Measurements from ENCODE around the gene HS3ST4.
"Not testable (repeated sequence)": the region's sequence is repeated elsewhere in the genome, so short reads cannot be mapped to it uniquely, and the experiment has no call there.

The HS3ST4 gene

DNA sequence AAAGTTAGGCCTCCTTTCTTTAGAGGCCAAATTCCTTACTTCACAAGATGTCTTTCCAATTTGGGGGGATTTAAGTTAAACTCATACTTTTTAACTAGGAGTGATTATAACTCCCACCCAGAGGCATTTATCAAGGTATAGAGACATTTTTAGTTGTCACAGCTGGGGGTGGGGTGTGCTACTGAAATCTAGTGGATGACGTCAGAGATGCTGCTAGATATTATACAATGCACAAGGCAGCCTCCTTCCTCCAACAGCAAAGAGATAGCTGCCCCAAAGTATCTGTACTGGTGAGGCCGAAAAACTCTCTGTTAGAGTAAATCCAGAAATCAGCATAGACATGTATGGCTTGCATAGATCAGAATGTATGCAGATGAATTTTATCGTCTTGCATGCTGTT lies 324.0 kb downstream of the HS3ST4 start:
- no peak for FAIRE-seq

DNA sequence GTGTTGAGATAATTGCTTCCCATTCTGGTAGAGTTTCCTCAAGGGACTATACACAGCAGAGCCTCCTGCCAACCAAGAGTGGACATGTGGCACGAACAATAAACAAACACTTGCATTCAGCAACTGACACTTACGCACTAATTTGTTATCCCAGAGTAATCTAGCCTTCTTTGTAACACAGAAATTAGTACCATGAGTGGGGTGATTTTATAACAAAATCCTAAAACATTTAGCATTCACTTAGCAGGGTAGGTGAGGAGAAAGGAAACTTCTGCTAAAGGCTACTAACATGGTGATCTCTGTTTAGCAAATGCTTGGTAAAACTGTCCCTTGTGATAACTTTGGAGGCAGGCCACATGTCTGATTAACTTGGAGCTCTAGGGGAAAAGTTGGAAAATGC lies 325.2 kb downstream of the HS3ST4 start:
- FAIRE-seq = no peak

- no peak for FAIRE-seq
Observed at GRCh38 chr16:26019381-26020242, 327.9 kb downstream of the HS3ST4 start.

GRCh38 chr16:26026709-26027450 lies 335.1 kb downstream of the HS3ST4 start:
- FAIRE-seq = no peak

GRCh38 chr16:26031286-26031685 lies 339.5 kb downstream of the HS3ST4 start:
- FAIRE-seq = no peak

DNA sequence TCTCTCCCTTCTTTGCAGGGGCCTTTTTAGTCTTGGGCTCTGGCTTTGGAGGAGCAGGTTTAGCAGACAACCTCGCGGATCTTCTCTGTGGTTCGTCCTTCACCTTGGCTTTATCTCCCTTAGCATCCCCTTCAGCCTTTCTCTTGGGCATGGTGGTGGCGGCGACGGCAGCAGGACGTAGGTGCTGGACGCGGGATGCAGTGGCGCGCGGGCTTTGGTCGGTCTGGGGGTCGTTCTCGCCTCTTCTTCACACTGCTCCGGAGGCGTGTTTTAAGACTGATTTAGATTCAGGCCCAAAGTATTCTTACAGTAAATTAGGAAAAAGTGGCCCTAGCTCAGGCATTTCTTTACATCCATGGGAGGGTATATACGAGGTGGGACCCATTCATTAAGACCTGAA lies 340.9 kb downstream of the HS3ST4 start:
- not testable (repeated sequence) for FAIRE-seq

DNA sequence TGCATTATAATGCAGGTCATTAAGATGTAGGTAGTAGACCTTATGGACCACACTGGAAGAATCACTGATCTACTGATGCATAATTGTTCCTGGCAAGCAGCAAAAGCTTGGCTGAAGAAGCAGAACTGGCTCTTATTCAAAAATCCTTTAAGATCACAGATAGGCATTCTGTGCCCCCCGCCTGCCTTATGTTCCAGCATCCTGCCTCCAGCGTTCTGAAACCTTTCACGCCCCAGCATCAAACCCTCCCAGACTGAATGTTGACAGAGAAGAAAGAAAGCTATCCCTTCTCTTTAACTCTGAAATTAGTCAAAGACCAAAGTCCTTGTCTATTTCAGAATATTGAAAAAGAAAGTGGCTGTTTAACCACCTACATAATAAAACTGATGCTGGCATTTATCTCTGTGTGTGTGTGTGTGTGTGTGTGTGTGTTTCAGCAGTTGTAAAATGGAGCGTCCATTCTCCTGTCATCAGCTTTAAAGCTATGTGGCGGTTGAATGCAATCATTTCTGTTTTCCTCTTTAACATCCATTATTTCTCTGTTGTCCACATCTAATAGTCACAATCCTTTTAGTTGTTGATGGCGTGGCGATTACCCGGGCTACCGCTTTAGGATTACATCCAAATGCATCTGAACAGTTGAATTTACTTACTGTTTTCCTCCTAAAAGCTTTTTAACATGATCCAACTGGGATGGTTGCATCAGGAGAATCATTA lies 350.4 kb downstream of the HS3ST4 start:
- FAIRE-seq = no peak

DNA sequence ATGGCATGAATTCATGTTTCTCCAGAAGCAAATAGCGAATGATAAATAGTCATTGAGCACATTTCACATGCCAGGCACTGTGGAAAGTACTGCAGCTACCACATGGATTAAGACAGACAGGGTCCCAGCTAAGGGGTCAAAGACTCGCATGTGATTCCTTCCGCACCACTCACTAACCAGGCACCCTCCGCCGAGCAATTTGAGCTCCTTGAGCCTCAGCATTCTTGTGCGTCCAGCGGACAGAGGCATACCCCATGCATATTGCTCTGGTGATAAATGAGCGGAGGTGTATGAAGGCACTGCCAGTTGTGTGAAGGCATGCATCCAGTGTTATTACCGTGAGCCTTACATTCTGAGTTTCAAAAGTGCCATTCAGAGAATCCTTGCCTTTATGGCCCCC lies 358.7 kb downstream of the HS3ST4 start:
- no peak for FAIRE-seq

DNA sequence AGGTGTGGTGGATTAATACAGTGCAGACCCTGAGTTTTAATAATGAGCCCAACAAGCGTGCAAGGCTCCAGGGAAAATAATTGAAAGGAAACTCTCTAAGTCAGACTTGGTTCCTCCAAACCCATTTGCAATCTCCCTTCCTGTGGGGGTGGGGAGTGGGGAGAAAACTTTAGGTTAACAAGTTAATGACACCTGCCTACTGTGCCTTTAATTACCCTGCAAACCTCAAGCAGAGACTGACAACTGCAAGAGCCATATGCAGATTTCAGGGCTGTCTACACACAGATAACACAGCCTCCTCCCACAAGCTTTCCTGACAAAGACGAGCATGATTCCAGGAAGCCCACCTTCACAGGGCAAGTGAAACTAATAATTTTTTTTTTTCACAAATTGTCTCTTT lies 359.3 kb downstream of the HS3ST4 start:
- no peak for FAIRE-seq

- no peak for FAIRE-seq
Observed at GRCh38 chr16:26053889-26054288, 362.1 kb downstream of the HS3ST4 start.

DNA sequence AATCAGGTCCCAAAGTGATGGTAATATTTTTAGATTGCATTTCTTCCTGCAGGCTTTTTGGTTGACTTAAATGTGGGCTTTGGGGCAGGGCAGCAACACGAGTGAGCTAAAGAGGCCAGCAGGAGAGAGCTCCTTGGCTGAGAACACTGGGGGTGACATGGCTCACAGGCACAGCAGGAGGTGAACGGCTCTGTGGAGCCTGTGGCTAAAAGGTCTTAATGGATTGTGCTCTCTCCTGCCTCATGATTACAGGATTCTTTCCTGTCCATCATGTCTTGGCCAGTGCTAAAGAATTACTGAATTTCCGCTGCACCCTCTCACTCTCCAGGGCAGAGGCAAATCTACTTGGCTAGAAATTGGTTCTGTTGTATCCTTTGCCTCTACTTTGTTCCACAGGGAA lies 366.6 kb downstream of the HS3ST4 start:
- no peak for FAIRE-seq

DNA sequence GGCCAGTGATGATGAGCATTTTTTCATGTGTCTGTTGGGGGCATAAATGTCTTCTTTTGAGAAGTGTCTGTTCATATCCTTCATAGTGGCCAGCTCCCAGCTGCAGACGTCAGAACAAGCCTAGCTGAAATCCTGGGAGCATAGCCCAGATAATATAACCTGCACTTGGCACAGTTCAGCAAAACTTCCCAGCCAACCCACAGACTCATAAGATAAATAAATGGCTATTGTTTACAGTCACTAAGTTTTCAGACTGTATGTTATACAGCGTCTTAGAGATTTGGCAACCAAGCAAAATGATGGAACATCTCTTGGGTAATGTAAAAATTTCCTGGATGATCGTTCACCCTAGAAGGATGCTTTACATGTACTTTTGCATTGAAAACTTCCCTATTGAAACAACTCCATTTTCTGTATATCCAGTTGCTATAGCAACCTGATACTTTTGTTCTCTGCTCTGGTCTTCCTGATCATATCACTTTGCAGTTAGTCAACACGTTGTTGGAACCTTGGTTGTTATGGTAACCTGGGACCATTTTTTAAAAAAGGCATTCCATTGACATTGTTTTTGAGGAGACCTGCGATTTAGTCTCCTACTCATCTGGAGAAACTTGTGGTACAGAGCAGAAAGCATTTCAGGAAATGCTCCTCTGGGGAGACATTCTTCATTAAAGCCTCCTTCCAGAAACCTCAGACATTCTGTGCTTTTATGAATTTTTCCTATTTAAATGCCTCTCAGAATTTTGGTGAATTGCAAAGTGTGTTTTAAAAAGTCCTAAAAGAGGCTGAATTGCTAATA lies 378.7 kb downstream of the HS3ST4 start:
- FAIRE-seq = no peak

DNA sequence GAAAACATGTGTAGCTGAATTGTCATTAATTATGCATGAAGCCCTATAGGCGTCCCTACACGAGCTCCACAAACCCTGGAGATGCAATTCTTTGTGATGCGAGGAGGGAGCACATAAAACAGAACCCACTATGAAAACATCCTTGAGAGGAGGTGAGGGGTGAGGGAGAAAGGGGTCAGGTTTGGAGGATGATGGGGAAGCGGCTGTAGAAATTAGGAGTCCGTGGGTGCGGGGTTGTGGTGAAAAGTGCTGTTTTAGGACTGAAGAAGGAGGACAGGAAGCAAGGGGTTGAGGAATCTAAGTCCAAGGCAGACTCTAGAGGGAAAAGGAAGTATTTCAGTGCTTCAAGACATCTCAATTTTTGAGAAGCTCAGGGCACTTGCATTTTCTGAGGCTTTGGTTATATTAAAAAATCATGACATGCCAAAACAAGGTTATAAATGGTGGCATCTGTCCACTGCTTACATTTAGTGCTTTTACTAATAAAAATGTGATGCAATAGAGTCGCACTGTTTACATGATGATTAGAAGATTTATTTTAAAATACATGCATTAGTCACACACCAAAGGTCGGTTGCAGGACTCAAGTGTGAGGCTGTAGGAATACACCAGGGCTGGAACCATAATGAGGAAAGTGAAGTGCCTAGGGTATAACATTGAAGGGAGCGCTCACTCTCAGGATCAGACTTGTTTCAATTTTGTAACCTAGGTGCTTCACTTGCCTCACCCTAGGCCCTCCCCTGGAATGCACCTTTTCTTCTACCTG lies 379.5 kb downstream of the HS3ST4 start:
- FAIRE-seq = no peak

DNA sequence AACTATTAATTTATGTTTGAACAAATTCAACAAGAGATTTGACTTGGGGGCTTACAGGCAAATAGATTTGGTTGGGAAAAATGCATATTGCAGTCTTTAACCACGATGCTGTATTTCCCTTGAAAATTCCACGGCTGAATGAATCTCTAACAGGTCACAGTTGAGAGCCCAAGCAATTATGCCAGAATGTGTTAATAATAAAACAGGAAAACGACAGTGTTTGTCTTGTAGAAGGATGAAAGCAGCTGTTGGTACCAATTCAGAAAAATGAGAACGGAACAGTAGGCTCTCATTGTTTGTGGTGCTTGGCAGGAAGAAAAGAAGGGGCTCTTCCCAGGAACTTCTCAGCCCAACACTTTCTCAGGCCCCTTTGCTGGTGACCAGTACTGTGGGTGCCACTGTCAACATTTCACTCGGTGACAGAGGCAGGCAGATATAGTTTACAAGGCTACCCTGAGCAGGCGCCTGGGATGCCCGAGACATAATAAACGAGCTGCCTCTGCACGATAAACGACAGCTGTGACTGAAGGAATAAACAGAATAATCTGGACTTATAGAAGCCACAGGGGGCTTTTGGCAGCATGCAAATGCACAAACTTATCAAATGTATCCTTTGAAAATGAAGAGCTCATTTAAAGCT lies 387.1 kb downstream of the HS3ST4 start:
- no peak for FAIRE-seq

DNA sequence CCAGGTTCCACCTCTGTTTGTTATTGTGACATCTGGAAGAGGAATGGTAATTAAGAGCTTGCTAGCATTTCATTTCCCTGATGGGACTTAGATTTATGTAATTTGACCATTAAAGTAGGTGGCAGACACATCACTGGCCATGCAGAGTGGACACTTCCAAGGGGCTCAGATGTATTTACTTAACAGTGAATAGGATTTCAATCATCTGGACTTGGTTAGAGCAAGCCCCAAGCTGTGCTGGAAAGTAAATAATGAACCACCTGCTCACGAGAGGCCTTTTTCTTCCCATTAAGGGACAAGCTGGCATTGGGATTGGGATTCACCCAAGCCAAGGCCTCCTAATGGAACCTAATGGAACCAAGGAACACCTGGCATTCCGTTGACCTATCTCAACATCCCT lies 395.3 kb downstream of the HS3ST4 start:
- FAIRE-seq = no peak

GRCh38 chr16:26091511-26091910 lies 399.8 kb downstream of the HS3ST4 start:
- no peak for FAIRE-seq

- not testable (repeated sequence) for FAIRE-seq
Observed at GRCh38 chr16:26098206-26098605, 406.4 kb downstream of the HS3ST4 start.

DNA sequence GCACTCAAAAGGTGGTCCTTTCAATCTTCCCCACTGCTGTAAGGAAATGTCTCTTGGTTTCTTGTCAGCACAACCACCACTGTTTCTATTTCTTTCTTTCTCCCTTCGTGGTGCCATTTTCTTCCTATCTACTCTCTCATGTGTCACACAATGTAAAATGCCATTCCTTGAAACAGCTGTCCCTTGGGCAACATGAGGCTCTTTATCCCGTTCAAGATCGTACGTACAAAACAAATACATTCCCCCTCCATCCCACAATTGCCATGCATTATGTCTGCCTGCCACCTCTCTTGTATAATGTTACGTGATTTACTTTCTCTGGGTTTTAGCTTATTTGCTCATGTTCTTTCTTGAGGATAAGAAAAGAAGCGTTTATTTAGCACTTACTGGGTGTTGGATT lies 410.6 kb downstream of the HS3ST4 start:
- no peak for FAIRE-seq

- no peak for FAIRE-seq
Observed at GRCh38 chr16:26108836-26109505, 417.2 kb downstream of the HS3ST4 start.

DNA sequence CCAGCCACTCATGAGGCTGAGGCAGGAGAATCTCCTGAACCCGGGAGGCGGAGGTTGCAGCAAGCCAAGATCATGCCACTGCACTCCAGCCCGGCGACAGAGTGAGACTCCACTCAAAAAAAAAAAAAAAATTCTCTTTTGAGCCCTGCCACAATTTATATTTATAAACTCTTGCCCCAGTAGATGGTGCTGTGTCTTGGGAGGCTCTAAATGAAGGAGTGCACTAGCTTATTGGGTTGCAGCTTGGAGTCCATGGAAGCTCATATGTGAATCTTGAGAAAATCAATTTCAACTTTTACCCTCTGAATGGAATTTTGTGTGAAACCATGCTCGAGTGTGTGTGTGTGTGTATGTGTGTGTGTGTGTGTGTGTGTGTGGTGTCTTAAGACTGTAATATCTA lies 420.1 kb downstream of the HS3ST4 start:
- FAIRE-seq = no peak

- no peak for FAIRE-seq
Observed at GRCh38 chr16:26118575-26118974, 426.8 kb downstream of the HS3ST4 start.
